Stimulated activated CD4-positive, alpha-beta T cell treated with anti-CD3 and anti-CD28 coated beads, Interleukin-1b, Interleukin-23, amount 100 ng/mL, for 48 hours (primary cell): ENCODE results near the gene IL17RC.
"Not testable (repeated sequence)": the region's sequence is repeated elsewhere in the genome, so short reads cannot be mapped to it uniquely, and the experiment has no call there.

Experiments
- DNase-seq: peaks from one replicate; pipeline ENCODE4 v3.0.0-alpha.2; 2020

The IL17RC gene

GRCh38 chr3:9916734-9917680, at the start of gene IL17RC:
TSS of gene IL17RC (plus strand) at chr3:9917098. CDS start at chr3:9917316, 218 bp downstream.
- peak; percentile 60 for DNase-seq

DNA sequence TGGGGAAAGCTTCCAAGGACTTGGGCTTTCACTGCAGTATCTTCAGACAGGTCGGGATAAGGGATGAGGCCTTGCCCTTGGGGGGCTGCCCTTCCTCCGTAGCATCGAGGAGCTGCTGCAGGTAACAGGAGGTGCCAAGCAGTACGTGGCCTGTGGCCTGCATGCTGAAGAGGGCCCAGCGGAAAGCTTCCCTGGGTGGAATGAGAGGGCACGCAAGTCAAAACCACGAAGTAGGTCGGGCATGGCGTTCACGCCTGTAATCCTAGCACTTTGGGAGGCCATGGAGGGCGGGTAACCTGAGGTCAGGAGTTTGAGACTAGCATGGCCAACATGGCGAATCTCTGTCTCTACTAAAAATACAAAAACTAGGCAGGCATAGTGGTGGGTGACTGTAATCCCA, 49.8 kb upstream of the IL17RC start:
- no peak for DNase-seq

GRCh38 chr3:9869955-9870354, 46.9 kb upstream of the IL17RC start:
- DNase-seq = no peak

DNA sequence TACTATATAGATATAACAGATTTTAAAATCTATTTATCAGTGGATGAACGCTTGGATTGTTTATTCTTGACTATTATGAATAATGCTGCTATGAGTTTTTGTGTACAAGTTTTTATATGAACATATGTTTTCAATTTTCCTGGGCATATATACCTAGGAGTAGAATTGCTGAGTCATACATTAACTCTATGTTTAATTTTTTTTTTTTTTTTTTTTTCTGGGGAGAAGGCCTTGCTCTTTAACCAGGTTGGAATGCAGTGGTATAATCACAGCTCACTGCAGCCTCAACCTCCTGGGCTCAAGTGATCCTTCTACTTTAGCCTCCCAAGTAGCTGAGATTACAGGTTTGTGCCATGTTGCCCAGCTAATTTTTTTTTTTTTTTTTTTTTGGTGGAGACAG, 45.9 kb upstream of the IL17RC start:
- no peak for DNase-seq

DNA sequence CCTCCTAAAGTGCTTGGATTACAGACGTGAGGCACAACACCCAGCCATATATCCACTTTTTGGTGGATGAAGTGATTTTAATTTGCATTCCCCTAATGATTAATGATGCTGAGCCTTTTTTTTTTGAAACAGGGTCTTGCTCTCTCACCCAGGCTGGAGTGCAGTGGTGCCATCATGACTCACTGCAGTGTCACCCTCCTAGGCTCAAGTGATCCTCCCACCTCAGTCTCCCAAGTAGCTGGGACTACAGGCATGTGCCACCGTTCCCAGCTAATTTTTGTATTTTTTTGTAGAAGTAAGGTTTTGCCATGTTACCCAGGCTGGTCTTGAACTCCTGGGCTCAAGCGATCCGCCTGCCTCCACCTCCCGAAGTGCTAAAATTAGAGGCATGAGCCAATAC, 44.8 kb upstream of the IL17RC start:
- not testable (repeated sequence) for DNase-seq

GRCh38 chr3:9875448-9875847, 41.5 kb upstream of the IL17RC start:
- no peak for DNase-seq

DNA sequence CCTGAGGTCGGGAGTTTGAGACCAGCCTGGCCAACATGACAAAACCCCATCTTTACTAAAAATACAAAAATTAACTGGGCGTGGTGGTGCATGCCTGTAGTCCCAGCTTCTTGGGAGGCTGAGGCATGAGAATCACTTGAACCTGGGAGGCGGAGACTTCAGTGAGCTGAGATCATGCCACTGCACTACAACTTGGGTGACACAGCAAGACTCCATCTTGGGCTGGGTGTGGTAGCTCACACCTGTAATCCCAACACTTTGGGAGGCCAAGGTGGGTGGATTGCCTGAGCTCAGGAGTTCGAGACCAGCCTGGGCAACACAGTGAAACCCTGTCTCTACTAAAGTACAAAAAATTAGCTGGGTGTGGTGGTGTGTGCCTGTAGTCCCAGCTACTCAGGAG, 40.6 kb upstream of the IL17RC start:
- DNase-seq = not testable (repeated sequence)

DNA sequence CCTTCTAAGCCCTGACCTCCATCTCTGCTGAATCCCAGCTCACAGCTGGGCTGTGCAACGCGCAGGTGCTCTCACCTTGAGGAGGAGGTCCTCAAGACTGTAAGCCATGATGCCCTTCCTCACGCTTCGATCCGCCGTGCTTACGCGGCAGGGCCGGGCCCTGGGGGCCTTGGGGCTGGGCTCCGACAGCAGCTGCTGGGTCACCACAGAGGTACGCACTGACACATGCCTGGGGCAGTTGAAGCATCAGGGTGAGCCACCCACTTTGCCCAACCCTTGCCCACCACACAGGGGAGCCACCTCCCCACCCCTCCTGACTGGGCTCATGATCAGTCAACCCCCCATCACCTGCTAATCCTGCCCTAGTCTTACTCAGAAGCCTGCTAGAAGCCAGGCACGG, 39.9 kb upstream of the IL17RC start:
- no peak for DNase-seq

- DNase-seq = no peak
These were observed 38.2 kb upstream of the IL17RC start for GRCh38 chr3:9878700-9879099.

DNA sequence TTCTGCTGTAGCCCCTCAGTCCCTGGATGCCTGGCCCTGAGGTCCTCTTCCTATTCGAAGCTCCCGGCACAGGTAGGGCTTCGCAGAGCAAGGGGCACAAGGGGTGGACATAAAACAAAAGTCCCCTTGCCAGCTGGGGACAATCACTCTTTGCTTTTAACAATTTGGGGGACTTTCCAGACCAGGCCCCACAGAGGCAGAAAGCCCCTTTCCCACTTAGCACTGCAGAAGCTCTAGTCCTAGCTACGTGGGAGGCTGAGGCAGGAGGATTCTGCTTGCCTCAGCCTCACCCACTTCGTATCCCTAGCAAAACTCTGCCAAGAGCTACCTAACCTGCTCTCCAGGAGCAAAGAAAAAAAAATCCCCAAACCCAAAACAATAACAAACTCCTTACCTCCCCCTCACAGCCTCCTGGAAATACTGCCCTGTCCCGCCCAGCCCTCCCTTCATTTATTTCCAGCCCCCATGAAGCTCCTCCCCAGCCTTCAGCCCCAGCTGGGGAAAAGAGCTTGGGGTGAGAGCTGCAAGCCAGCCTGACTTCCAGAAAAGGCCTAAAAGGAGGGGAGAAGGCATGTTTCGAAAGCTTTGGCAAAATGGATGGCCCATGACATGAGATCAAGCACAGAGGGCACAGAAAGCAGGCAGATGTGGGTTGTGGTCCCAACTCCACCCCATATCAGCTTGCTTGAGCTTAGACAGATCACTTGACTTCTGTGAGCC, 36.9 kb upstream of the IL17RC start, which contains the start of gene CIDEC:
Gene CIDEC, minus strand, starts transcription at position 424 of the 720 bp plus-strand sequence. CDS start 1,767 bp downstream, outside the sequence.
- no peak for DNase-seq

- no peak for DNase-seq
These were observed 35.5 kb upstream of the IL17RC start for GRCh38 chr3:9881441-9881840.

DNA sequence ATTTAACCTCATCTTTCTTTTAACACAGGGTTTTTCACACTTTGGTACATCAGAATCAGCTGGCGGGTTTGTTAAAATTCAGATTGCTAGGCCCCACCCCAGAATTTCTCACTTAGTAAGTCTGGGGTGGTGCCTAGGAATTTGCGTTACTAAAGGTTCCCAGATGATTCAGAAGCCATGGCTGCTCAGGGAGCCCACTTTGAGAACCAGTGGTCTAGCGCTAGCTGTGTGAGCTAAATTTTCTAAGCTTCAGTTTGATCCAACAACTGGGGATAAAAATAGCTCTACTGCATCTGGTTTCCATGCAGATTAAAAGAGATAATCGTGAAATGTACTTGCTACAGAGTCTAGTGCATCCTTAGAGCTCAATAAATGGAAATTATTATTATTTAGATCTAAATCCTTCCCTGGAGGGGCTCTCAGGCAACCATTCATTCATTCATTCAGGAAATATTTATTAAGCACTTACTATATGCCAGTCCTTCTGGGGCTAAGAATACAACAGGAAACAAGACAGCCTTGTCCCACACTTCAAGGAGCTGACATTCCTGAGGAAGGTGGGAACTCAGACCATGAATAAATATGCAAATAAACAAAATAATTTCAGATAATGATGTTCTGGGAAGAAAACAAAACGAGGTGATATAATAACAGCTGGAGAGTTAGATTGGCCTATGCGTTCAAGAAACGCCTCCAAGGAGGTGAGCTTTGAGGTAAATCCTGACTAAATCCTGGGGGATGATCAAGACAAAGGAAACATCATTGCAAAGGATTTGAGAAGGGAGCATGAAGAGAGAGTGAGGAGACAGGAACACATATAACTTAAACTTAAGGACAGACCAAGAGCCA, 33.0 kb upstream of the IL17RC start:
- DNase-seq = no peak

DNA sequence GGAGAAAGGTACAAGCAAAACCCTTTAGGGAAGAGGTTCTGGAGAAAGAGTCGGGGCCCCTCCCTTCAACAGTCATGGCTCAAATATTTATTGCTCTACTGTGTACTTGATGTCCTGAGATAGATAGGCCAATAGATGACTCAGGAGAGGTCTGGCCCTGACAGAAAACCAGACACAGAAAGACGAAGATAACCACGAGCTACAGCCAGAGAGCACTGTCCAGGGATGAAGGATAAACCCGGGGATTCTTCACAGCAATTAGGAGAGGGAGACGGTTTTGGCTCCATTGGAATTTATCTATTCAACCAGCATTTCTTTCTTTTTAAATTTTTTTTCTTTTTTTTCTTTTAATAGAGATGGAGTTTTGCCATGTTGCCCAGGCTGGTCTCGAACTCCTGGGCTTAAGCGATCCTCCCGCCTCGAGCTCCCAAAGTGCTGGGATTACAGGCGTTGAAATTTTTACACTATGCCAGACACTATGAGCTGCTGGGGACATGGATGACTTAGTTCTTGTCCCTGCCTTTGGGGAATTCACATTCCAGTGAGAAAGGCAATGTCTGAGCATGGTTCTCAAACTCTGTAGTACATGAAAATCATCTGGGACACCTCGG, 32.2 kb upstream of the IL17RC start:
- no peak for DNase-seq

DNA sequence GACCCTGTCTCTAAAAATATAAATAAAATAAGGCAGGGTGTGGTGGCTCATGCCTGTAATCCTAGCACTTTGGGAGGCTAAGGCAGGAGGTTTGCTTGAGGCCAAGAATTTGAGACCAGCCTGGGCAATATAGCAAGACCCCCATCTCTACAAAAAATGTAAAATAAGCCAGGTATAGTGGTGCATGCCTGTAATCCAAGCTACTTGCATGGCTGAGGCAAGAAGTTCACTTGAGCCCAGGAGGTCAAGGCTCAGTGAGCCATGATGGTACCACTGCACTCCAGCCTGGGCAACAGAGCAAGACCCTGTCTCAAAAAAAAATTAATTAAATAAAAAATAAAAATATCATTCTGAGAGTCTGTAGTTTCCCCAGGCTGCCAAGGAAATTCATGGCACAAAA, 30.6 kb upstream of the IL17RC start:
- DNase-seq = no peak

- no peak for DNase-seq
These were observed 29.4 kb upstream of the IL17RC start for GRCh38 chr3:9887480-9887879.

GRCh38 chr3:9888540-9888939, 28.4 kb upstream of the IL17RC start:
- no peak for DNase-seq

DNA sequence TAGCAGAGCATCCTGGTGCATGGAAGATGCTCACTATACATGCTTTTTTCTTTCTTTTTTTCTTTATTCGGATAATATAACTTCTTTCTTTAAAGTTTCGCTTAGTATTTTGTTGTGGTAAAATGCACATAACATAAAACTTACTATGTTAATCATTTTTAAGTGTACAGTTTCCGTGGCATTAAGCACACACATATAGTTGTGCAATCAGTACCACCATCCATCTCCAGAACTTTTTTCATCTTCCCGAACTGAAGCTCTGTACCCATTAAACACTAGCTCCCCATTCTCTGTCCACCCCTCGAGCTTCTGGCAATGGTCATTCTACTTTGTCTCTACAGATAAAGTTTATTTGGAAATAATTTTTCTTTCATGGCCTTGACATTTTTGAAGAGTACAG, 27.5 kb upstream of the IL17RC start:
- no peak for DNase-seq

- peak; percentile 91 for DNase-seq
These were observed 26.4 kb upstream of the IL17RC start, which contains the start of gene JAGN1 for GRCh38 chr3:9890249-9891071. TSS of gene JAGN1 (plus strand) at chr3:9890610. CDS start at chr3:9890723, 113 bp downstream.

- no peak for DNase-seq
These were observed 25.8 kb upstream of the IL17RC start for GRCh38 chr3:9891072-9891622.

- no peak for DNase-seq
These were observed 23.2 kb upstream of the IL17RC start for GRCh38 chr3:9893739-9894138.

GRCh38 chr3:9895715-9896114, 21.2 kb upstream of the IL17RC start:
- not testable (repeated sequence) for DNase-seq
